ENCODE data around the gene KCNMB2.

Gene KCNMB2

GRCh38 chr3:178634975-178635374, 98.7 kb downstream of the KCNMB2 start:
- DNase-seq (ENCODE audit: low read depth in 3 of 3, low spot score in 1 of 3): no peak

- DNase-seq (ENCODE audit: low read depth in 3 of 3, low spot score in 1 of 3): no peak
Observed at GRCh38 chr3:178637802-178638201, 101.6 kb downstream of the KCNMB2 start.

- DNase-seq (ENCODE audit: low read depth in 3 of 3, low spot score in 1 of 3): no peak
Observed at GRCh38 chr3:178645503-178645902, 109.3 kb downstream of the KCNMB2 start.

DNA sequence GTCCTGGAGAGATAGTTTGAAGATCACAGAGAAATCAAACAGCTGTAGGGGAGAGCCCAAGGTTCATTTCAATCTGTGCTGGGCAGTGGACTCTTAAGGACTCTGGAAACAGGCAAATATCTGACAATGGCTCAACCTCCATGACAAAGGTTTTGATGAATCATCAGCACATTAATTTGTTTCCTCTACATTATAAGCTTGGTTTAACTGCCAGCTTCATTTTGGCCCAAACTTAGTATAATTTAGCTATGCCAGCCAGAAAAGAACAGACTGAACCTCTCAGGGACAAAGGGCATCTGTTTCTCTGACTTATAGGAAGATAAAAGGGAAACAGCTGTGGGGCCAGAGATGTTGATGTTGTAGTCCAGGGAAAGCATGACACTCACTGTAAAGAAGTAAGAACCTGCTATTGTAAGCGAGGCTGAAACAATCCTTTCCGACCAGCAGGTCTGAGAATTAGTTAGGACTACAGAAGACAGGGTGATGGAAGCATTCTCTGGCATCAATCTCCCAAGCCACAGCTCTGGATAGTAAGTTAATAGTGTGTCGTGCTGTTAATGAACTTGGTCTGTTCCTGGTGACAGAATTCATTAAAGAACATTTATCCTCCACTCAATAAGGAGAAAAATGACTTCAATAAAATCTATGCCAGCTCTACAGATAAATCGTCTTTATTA, 110.1 kb downstream of the KCNMB2 start:
- no peak for DNase-seq (ENCODE audit: low read depth in 3 of 3, low spot score in 1 of 3)

GRCh38 chr3:178655488-178655887, 119.3 kb downstream of the KCNMB2 start:
- no peak for DNase-seq (ENCODE audit: low read depth in 3 of 3, low spot score in 1 of 3)

DNA sequence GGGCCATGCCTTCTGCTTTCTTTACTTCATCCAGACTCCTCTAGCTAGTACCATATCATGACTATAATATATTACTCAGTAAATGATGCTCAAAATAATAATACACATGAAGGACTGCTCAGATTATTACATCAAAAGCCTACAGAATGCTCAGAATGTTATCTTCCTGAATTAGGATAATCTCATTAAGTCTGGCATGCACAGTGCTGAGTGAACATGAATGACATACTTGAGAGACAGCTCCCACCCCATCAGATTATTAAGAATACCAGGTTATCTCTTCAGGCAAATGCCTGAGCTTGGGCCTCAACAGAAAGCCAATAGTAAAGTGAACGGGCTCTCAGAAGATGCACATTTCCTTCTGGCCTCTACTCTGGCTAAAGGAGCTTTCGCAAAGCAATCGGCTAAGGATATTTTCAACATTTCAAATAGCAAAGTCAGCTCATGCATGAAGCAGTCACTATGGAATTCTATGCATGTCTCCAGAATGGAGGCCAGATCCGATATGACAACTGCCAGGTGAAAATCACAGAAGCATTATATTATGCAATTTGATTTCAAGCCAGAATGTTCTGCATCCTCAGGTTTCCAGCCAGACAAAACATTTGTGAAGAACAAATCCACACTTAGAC, 122.6 kb downstream of the KCNMB2 start:
- no peak for DNase-seq (ENCODE audit: low read depth in 3 of 3, low spot score in 1 of 3)

GRCh38 chr3:178663201-178663934, 127.1 kb downstream of the KCNMB2 start:
- no peak for DNase-seq (ENCODE audit: low read depth in 3 of 3, low spot score in 1 of 3)

- no peak for DNase-seq (ENCODE audit: low read depth in 3 of 3, low spot score in 1 of 3)
Observed at GRCh38 chr3:178665747-178666146, 129.5 kb downstream of the KCNMB2 start.

GRCh38 chr3:178669022-178669601, 132.9 kb downstream of the KCNMB2 start:
- no peak for DNase-seq (ENCODE audit: low read depth in 3 of 3, low spot score in 1 of 3)

DNA sequence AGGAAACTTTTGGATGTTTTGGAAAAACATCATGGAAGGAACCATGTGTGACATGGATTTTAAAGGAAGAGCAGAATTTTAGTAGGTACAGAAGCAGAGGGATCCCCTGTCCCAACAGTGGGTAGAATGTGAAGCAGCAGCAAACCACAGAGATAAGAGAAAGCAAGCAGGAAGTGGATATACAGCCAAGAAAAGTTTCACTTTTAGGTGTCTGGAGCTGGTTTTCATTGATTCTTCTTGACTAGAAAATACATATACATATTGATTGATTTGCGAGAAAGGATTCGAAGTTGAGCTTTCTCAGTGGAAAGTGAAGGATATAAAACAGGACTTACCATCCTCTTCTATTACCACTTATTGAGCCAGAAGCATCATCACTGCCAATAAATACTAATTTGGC, 133.5 kb downstream of the KCNMB2 start:
- no peak for DNase-seq (ENCODE audit: low read depth in 3 of 3, low spot score in 1 of 3)

DNA sequence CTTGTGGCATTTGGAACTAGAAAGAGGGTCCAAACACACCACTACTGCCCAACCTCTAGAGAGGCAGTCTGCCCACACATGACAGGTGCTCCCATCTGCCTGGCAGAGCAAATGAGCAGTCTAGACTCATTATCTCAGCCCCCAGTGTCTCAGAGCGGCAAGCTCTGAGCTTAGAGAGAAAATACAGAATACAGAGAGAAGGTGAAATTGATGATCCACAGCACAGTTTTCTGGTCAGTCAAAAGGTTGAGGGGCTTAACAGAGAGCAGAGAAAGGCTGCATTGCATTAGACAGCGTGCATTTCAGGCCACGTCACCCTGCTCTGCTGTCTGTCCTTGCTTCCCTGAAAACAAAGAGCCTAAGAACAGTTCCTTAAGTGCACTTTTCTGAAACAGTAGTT, 135.1 kb downstream of the KCNMB2 start:
- no peak for DNase-seq (ENCODE audit: low read depth in 3 of 3, low spot score in 1 of 3)

- DNase-seq (ENCODE audit: low read depth in 3 of 3, low spot score in 1 of 3): no peak
Observed at GRCh38 chr3:178671791-178672190, 135.6 kb downstream of the KCNMB2 start.

- DNase-seq (ENCODE audit: low read depth in 3 of 3, low spot score in 1 of 3): no peak
Observed at GRCh38 chr3:178672275-178672674, 136.0 kb downstream of the KCNMB2 start.

GRCh38 chr3:178673529-178673928, 137.3 kb downstream of the KCNMB2 start:
- no peak for DNase-seq (ENCODE audit: low read depth in 3 of 3, low spot score in 1 of 3)

GRCh38 chr3:178676077-178676476, 139.8 kb downstream of the KCNMB2 start:
- DNase-seq (ENCODE audit: low read depth in 3 of 3, low spot score in 1 of 3): no peak

GRCh38 chr3:178676942-178677790, 140.9 kb downstream of the KCNMB2 start:
- no peak for DNase-seq (ENCODE audit: low read depth in 3 of 3, low spot score in 1 of 3)

DNA sequence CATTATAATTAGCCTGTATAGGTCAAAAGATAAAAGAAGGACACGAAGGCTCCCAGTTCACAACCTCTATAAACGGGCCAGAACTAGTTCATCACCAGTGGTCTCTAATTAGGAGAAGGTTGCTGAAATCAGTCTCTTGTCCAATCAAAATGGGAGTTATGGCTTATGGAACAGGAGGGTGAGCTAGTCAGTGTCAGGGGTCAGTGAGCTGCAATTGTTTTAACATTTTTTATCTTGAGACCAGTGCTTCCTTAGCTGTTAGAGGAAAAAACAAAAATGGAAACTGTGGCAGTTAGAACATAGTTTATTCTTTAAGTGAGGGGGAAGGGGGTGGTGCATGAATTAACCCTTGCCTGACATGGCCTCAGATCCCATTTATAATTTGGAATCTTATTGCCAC, 141.7 kb downstream of the KCNMB2 start:
- DNase-seq (ENCODE audit: low read depth in 3 of 3, low spot score in 1 of 3): no peak

GRCh38 chr3:178680037-178680436, 143.8 kb downstream of the KCNMB2 start:
- DNase-seq (ENCODE audit: low read depth in 3 of 3, low spot score in 1 of 3): no peak

- DNase-seq (ENCODE audit: low read depth in 3 of 3, low spot score in 1 of 3): no peak
Observed at GRCh38 chr3:178680489-178680888, 144.3 kb downstream of the KCNMB2 start.

GRCh38 chr3:178684881-178685590, 148.8 kb downstream of the KCNMB2 start:
- no peak for DNase-seq (ENCODE audit: low read depth in 3 of 3, low spot score in 1 of 3)

DNA sequence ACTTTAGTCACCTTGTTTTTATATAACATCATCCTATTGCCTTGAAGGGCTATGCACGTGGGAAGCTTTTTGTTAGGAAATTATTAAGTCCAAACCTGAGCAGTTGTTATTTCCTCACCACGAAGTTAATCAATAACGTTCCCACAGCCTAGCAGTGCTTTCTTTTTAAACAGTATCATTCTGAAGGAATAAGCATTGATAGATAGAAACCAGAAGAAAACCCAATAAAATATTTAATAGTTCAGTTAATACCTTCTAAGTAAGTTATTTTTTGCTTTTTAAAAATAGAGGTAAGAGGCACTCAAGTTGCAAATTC, 149.3 kb downstream of the KCNMB2 start:
- no peak for DNase-seq (ENCODE audit: low read depth in 3 of 3, low spot score in 1 of 3)
